Measurements from ENCODE around the gene MTA3. TPM values are rescaled to one million over a fixed set of nuclear protein-coding genes. Genes with fewer than 3 reads are reported as not detected.
"Not testable (repeated sequence)": the region's sequence is repeated elsewhere in the genome, so short reads cannot be mapped to it uniquely, and the experiment has no call there.

The MTA3 gene
- total and polyA plus RNA-seq, 2 donors (not counting 1 experiment from before 2014, with no cell fraction given), result 13.4 to 33.2 TPM

- no peak overlapping the region for H3K27ac Mint-ChIP-seq
- WGBS (ENCODE audit: insufficient coverage), result 78% methylated on average over 4 of the region's 5 CpGs
- Histone ChIP-seq H3K27ac (ENCODE audit: low read length in 2 of 2) (no peak overlapping the region), H3K36me3 (replicated peaks in 1 of 2; ENCODE audit: control extremely low read depth in 1 of 2, control insufficient read depth in 1 of 2, extremely low read depth in 1 of 2, insufficient read depth in 2 of 2, low read length in 1 of 2) (peaks cover 0 to 2% of the 10 kb centered on the region in 2 experiments), H3K27me3 (replicated peaks in 1 of 4; ENCODE audit: control extremely low read depth in 1 of 4, control insufficient read depth in 3 of 4, insufficient read depth in 4 of 4, low read length in 3 of 4) (no peaks in the 10 kb centered on the region), H2AFZ (ENCODE audit: insufficient read depth, low read depth, low read length, poor library complexity, severe bottlenecking) (no peak overlapping the region), H3K4me1 (ENCODE audit: control insufficient read depth in 2 of 2, insufficient read depth in 2 of 2, low read length in 2 of 2) (no peaks in the 10 kb centered on the region), H3K4me2 (replicated peaks; ENCODE audit: low read depth, low read length, poor library complexity, severe bottlenecking) (no peak overlapping the region), H3K9me3 (ENCODE audit: control extremely low read depth in 1 of 3, control insufficient read depth in 2 of 3, insufficient read depth in 1 of 3, low read length in 2 of 3) (peaks cover 0 to 5% (median 0%) of the 10 kb centered on the region in 3 donors), H3K79me2 (ENCODE audit: control insufficient read depth, insufficient read depth, low read length) (no peaks in the 10 kb centered on the region), H4K20me1 (ENCODE audit: control insufficient read depth, insufficient read depth, low read length, poor library complexity, severe bottlenecking) (no peaks in the 10 kb centered on the region), H3K9ac (ENCODE audit: low read length) (no peak overlapping the region), H3K4me3 (ENCODE audit: control extremely low read depth in 1 of 5, extremely low read depth in 1 of 5, insufficient read depth in 1 of 5, low read depth in 2 of 5, low read length in 4 of 5) (no peak overlapping the region)
- no peak for TF ChIP-seq EZH2 (IDR thresholded peaks at IDR 0.05; ENCODE audit: borderline replicate concordance, insufficient read depth, low read depth, low read length, poor library complexity, severe bottlenecking)
- TF ChIP-seq CTCF (IDR thresholded peaks at IDR 0.05), result no peak
- ChIA-PET POLR2A (interaction anchor here (0.7 kb wide), 1 partner anchor 53 kb away, joined by 4 read pairs; no protein-coding TSS in a partner anchor), CTCF (no interaction called here)
- H3K4me3 Mint-ChIP-seq, result no peak overlapping the region
- intact Hi-C loops (cut with micrococcal nuclease), result no loop called here
- no peaks in the 10 kb centered on the region for H3K27me3 Mint-ChIP-seq
- no peak for ATAC-seq (ENCODE audit: low read depth)
- H3K4me1 Mint-ChIP-seq, result no peaks in the 10 kb centered on the region
- DNase-seq, result no peak
- H3K9me3 Mint-ChIP-seq (ENCODE audit: insufficient read depth), result no peaks in the 10 kb centered on the region
These were observed 54.7 kb downstream of the MTA3 start for GRCh38 chr2:42622943-42623676.

GRCh38 chr2:42624047-42624446 lies 55.6 kb downstream of the MTA3 start:
- POLR2A ChIA-PET, result no interaction called here
- Histone ChIP-seq H3K4me3 (ENCODE audit: control extremely low read depth in 1 of 5, extremely low read depth in 1 of 5, insufficient read depth in 1 of 5, low read depth in 2 of 5, low read length in 4 of 5) (no peak overlapping the region), H3K4me2 (replicated peaks; ENCODE audit: low read depth, low read length, poor library complexity, severe bottlenecking) (no peak overlapping the region), H3K36me3 (replicated peaks in 1 of 2; ENCODE audit: control extremely low read depth in 1 of 2, control insufficient read depth in 1 of 2, extremely low read depth in 1 of 2, insufficient read depth in 2 of 2, low read length in 1 of 2) (peaks cover 0 to 2% of the 10 kb centered on the region in 2 experiments), H3K9me3 (ENCODE audit: control extremely low read depth in 1 of 3, control insufficient read depth in 2 of 3, insufficient read depth in 1 of 3, low read length in 2 of 3) (peaks cover 0 to 5% (median 0%) of the 10 kb centered on the region in 3 donors), H3K27ac (ENCODE audit: low read length in 2 of 2) (no peak overlapping the region), H3K4me1 (ENCODE audit: control insufficient read depth in 2 of 2, insufficient read depth in 2 of 2, low read length in 2 of 2) (no peaks in the 10 kb centered on the region), H4K20me1 (ENCODE audit: control insufficient read depth, insufficient read depth, low read length, poor library complexity, severe bottlenecking) (no peaks in the 10 kb centered on the region), H3K9ac (ENCODE audit: low read length) (no peak overlapping the region), H3K79me2 (ENCODE audit: control insufficient read depth, insufficient read depth, low read length) (no peaks in the 10 kb centered on the region), H2AFZ (ENCODE audit: insufficient read depth, low read depth, low read length, poor library complexity, severe bottlenecking) (no peak overlapping the region), H3K27me3 (replicated peaks in 1 of 4; ENCODE audit: control extremely low read depth in 1 of 4, control insufficient read depth in 3 of 4, insufficient read depth in 4 of 4, low read length in 3 of 4) (no peaks in the 10 kb centered on the region)
- no CpG with 5 or more reads among the region's 2 CpGs for WGBS (ENCODE audit: insufficient coverage)
- Mint-ChIP-seq H3K4me1 (no peaks in the 10 kb centered on the region), H3K4me3 (no peak overlapping the region), H3K9me3 (ENCODE audit: insufficient read depth) (no peaks in the 10 kb centered on the region), H3K27ac (no peak overlapping the region), H3K27me3 (no peaks in the 10 kb centered on the region)
- DNase-seq, result no peak
- no peak for ATAC-seq (ENCODE audit: low read depth)
- intact Hi-C loops (cut with micrococcal nuclease), result no loop called here
- CTCF ChIA-PET, result no interaction called here
- no peak for TF ChIP-seq EZH2 (IDR thresholded peaks at IDR 0.05; ENCODE audit: borderline replicate concordance, insufficient read depth, low read depth, low read length, poor library complexity, severe bottlenecking)
- no peak for TF ChIP-seq CTCF (IDR thresholded peaks at IDR 0.05)

- POLR2A ChIA-PET; H3K27me3 Mint-ChIP-seq; H3K36me3 ChIP-seq (replicated peaks in 1 of 2; ENCODE audit: control extremely low read depth in 1 of 2, control insufficient read depth in 1 of 2, extremely low read depth in 1 of 2, insufficient read depth in 2 of 2, low read length in 1 of 2); ATAC-seq (ENCODE audit: low read depth); H3K27me3 ChIP-seq (replicated peaks in 1 of 4; ENCODE audit: control extremely low read depth in 1 of 4, control insufficient read depth in 3 of 4, insufficient read depth in 4 of 4, low read length in 3 of 4); CTCF ChIA-PET; H3K9me3 Mint-ChIP-seq (ENCODE audit: insufficient read depth); H3K4me1 Mint-ChIP-seq; DNase-seq; H4K20me1 ChIP-seq (ENCODE audit: control insufficient read depth, insufficient read depth, low read length, poor library complexity, severe bottlenecking); H3K9me3 ChIP-seq (ENCODE audit: control extremely low read depth in 1 of 3, control insufficient read depth in 2 of 3, insufficient read depth in 1 of 3, low read length in 2 of 3); H3K9ac ChIP-seq (ENCODE audit: low read length); H3K4me3 ChIP-seq (ENCODE audit: control extremely low read depth in 1 of 5, extremely low read depth in 1 of 5, insufficient read depth in 1 of 5, low read depth in 2 of 5, low read length in 4 of 5); H3K4me3 Mint-ChIP-seq; intact Hi-C loops (cut with micrococcal nuclease); H3K4me1 ChIP-seq (ENCODE audit: control insufficient read depth in 2 of 2, insufficient read depth in 2 of 2, low read length in 2 of 2); H3K79me2 ChIP-seq (ENCODE audit: control insufficient read depth, insufficient read depth, low read length); H3K27ac Mint-ChIP-seq; H2AFZ ChIP-seq (ENCODE audit: insufficient read depth, low read depth, low read length, poor library complexity, severe bottlenecking); H3K27ac ChIP-seq (ENCODE audit: low read length in 2 of 2); H3K4me2 ChIP-seq (replicated peaks; ENCODE audit: low read depth, low read length, poor library complexity, severe bottlenecking): not testable (repeated sequence)
- WGBS (ENCODE audit: insufficient coverage), result 90% methylated on average over 1 of the region's 10 CpGs
These were observed 59.6 kb downstream of the MTA3 start for GRCh38 chr2:42628024-42628423.

Data from B cell (primary cell).